ENCODE data around the gene MYO1E. TPM values are rescaled to one million over a fixed set of nuclear protein-coding genes. Genes with fewer than 3 reads are reported as not detected.

The MYO1E gene
- total and polyA plus RNA-seq, 2 donors from 2014 or later = 41.9 to 198 TPM

- no peak overlapping the region for H3K27ac ChIP-seq (ENCODE audit: low read depth in 2 of 2, low read length in 2 of 2)
- TF ChIP-seq CTCF (IDR thresholded peaks at IDR 0.05; ENCODE audit: borderline replicate concordance, extremely low read depth, insufficient read depth) = peak; percentile 25
- no peak overlapping the region for H3K9ac ChIP-seq (ENCODE audit: low read length in 3 of 3)
- peak in 4 of 5 donors; percentile 16 to 48 (median 34) for DNase-seq
- H3K36me3 ChIP-seq (ENCODE audit: control insufficient read depth in 2 of 3, insufficient read depth in 3 of 3, low read length in 3 of 3) = peaks cover 7 to 15% (median 8%) of the 10 kb centered on the region in 3 donors
- H3K4me1 ChIP-seq (ENCODE audit: control insufficient read depth in 2 of 3, insufficient read depth in 2 of 3, low read depth in 1 of 3, low read length in 3 of 3) = peaks cover 0 to 3% (median 2%) of the 10 kb centered on the region in 3 donors
- no peaks in the 10 kb centered on the region for H3K9me3 ChIP-seq (ENCODE audit: control insufficient read depth in 2 of 3, insufficient read depth in 1 of 3, low read length in 3 of 3)
- no peak for FAIRE-seq
- intact Hi-C loops (cut with DNase I) = no loop called here
- no peak overlapping the region for H3K4me3 ChIP-seq (ENCODE audit: low read length in 3 of 3)
- no peaks in the 10 kb centered on the region for H3K27me3 ChIP-seq (ENCODE audit: control insufficient read depth, insufficient read depth, low read length)
Observed at GRCh38 chr15:59138243-59138642, 234.4 kb downstream of the MYO1E start.

GRCh38 chr15:59137566-59137965 is 235.1 kb downstream of the MYO1E start:
- DNase-seq (no peak), FAIRE-seq (no peak)
- Histone ChIP-seq H3K27me3 (ENCODE audit: control insufficient read depth, insufficient read depth, low read length) (no peaks in the 10 kb centered on the region), H3K9me3 (ENCODE audit: control insufficient read depth in 2 of 3, insufficient read depth in 1 of 3, low read length in 3 of 3) (no peaks in the 10 kb centered on the region), H3K36me3 (ENCODE audit: control insufficient read depth in 2 of 3, insufficient read depth in 3 of 3, low read length in 3 of 3) (peaks cover 7 to 12% (median 8%) of the 10 kb centered on the region in 3 donors), H3K4me1 (ENCODE audit: control insufficient read depth in 2 of 3, insufficient read depth in 2 of 3, low read depth in 1 of 3, low read length in 3 of 3) (peaks cover 0 to 3% (median 2%) of the 10 kb centered on the region in 3 donors), H3K4me3 (ENCODE audit: low read length in 3 of 3) (no peak overlapping the region), H3K9ac (ENCODE audit: low read length in 3 of 3) (no peak overlapping the region), H3K27ac (ENCODE audit: low read depth in 2 of 2, low read length in 2 of 2) (no peak overlapping the region)
- intact Hi-C loops (cut with DNase I) = no loop called here
- TF ChIP-seq CTCF (IDR thresholded peaks at IDR 0.05; ENCODE audit: borderline replicate concordance, extremely low read depth, insufficient read depth) = no peak

DNA sequence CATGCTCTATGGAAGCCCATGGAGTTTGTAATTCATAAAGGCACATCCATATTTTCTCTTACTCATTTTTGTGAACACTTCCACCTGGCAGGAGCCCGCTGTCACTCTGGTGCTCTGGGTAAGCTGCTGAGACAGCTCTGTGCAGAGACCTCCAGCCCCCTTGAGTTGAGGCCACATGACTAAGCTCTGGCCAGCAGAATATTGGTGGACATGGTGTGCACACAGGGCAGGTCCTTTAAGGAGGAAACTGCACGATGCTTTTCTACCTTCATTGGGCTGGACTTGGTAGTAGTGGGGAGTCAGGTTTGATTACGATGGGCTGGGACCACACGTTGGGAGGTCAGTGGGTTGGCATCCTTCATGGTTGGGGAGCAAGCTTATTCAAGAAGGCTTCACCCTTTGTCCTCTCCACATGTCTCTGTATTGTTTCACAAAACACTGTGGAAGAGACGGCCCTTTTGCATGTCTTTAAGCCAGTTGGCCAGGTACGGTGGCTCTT is 238.7 kb downstream of the MYO1E start:
- Histone ChIP-seq H3K36me3 (ENCODE audit: control insufficient read depth in 2 of 3, insufficient read depth in 3 of 3, low read length in 3 of 3) (peaks cover 5 to 12% (median 8%) of the 10 kb centered on the region in 3 donors), H3K9ac (ENCODE audit: low read length in 3 of 3) (no peak overlapping the region), H3K4me3 (ENCODE audit: low read length in 3 of 3) (no peak overlapping the region), H3K9me3 (ENCODE audit: control insufficient read depth in 2 of 3, insufficient read depth in 1 of 3, low read length in 3 of 3) (peaks cover 0 to 3% (median 0%) of the 10 kb centered on the region in 3 donors), H3K27me3 (ENCODE audit: control insufficient read depth, insufficient read depth, low read length) (no peaks in the 10 kb centered on the region), H3K27ac (ENCODE audit: low read depth in 2 of 2, low read length in 2 of 2) (no peak overlapping the region), H3K4me1 (ENCODE audit: control insufficient read depth in 2 of 3, insufficient read depth in 2 of 3, low read depth in 1 of 3, low read length in 3 of 3) (no peaks in the 10 kb centered on the region)
- DNase-seq (no peak), FAIRE-seq (no peak)
- no peak for TF ChIP-seq CTCF (IDR thresholded peaks at IDR 0.05; ENCODE audit: borderline replicate concordance, extremely low read depth, insufficient read depth)
- intact Hi-C loops (cut with DNase I) = no loop called here

Measured in kidney (tissue), 14 donors.